Measurements from ENCODE around the gene TPM2.

TPM2 gene

DNA sequence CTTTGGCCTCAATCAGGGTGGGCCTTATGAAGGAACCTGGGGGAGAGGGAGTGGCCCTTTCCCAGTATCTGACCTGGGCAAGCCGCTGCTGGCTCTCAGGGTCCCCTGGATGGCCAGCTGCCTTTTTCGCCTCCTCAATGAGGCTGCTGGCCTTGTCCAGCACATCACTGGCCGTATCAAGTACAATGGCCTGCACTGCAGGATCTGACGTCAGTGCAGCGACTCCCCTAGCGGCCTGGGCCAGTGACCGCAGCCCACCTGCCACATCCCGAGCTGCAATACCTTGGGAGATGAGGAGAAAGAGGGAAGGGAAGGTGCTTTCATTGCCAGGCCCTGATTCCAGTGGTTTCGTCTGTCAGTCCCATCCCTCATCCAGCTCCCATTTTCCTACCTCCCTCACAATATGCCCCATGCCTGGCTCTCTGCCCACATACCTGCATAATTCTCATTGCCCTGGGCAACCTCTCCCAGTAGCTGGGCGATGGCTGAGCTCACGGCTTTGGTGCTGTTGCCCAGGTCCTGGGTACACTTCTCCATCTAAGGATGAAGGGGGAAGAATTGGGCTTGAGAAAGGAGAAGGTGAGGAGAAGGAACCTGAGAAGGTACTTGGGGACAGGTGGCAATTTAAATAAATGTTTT, 23.2 kb upstream of the TPM2 start:
- CTCF ChIA-PET = interaction anchor here (1.1 to 34.3 kb wide), 4 partner anchors 5 to 109 kb away, joined by 4 to 816 read pairs (median 410); partner anchors contain the start of genes CREB3, TLN1 and TPM2
- no peak overlapping the region for H3K4me3 ChIP-seq (ENCODE audit: low read depth, low read length)
- TF ChIP-seq, protein P1, sequence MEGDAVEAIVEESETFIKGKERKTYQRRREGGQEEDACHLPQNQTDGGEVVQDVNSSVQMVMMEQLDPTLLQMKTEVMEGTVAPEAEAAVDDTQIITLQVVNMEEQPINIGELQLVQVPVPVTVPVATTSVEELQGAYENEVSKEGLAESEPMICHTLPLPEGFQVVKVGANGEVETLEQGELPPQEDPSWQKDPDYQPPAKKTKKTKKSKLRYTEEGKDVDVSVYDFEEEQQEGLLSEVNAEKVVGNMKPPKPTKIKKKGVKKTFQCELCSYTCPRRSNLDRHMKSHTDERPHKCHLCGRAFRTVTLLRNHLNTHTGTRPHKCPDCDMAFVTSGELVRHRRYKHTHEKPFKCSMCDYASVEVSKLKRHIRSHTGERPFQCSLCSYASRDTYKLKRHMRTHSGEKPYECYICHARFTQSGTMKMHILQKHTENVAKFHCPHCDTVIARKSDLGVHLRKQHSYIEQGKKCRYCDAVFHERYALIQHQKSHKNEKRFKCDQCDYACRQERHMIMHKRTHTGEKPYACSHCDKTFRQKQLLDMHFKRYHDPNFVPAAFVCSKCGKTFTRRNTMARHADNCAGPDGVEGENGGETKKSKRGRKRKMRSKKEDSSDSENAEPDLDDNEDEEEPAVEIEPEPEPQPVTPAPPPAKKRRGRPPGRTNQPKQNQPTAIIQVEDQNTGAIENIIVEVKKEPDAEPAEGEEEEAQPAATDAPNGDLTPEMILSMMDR (IDR thresholded peaks at IDR 0.05; ENCODE audit: insufficient read depth, low read length, missing control alignments) = no peak
- no peak for DNase-seq (ENCODE audit: low read depth, low spot score)
- POLR2A ChIA-PET = interaction anchor here (0.6 to 3.0 kb wide), 5 partner anchors 9 to 20 kb away, joined by 3 to 12 read pairs (median 4); partner anchors contain the start of genes CREB3 and TLN1

DNA sequence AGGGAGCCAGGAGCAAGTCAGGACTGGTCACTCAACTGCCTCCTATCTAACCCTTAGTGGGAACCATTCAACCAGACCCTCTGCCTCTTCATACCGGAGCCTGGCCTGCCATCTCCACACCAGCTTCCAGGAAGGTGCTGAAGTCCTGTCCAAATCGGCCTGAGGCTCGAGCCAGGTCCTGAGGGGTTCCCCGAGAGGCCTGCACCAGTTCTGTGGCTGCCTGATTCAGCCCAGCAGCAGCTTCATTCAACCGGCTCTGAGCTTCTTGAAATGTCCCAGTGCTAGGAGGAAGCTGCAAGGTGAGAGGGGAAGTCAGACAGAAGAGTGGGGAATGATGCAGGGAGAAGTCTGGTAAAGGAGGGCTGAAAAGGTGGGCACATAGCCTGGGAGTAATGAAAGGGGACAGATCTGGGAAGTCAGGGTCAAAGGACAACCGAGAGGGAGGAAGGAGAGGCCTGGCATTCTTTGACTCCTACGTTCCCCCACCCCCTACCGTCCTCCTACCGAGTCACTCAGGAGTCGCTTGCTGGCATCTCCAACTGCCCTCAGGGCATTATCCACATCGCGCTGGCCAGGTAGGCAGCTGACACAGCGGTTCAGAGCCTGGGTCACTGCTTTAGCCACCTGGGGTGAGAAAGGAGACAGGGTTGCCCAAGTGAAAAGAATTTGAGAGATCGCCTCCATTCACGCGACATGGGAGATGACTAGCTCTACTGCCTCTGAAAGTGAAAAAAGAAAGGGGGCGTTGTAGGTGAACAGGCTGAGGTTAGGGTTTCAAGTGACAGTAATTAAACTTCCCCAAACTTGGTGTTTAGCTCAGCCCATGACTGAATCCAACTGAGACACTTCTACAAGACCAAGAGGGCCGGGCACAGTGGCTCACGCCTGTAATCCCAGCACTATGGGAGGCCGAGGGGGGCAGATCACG, 22.0 kb upstream of the TPM2 start:
- TF ChIP-seq, protein P1 (IDR thresholded peaks at IDR 0.05; ENCODE audit: insufficient read depth, low read length, missing control alignments) = no peak
- POLR2A ChIA-PET = interaction anchor here (0.7 to 3.0 kb wide), 7 partner anchors 10 to 22 kb away, joined by 3 to 16 read pairs (median 5); partner anchors contain the start of genes CREB3, TLN1 and TPM2
- CTCF ChIA-PET = interaction anchor here (1.1 to 34.3 kb wide), 4 partner anchors 6 to 108 kb away, joined by 4 to 816 read pairs (median 410); partner anchors contain the start of genes CREB3, TLN1 and TPM2
- no peak for DNase-seq (ENCODE audit: low read depth, low spot score)
- no peak overlapping the region for H3K4me3 ChIP-seq (ENCODE audit: low read depth, low read length)

DNA sequence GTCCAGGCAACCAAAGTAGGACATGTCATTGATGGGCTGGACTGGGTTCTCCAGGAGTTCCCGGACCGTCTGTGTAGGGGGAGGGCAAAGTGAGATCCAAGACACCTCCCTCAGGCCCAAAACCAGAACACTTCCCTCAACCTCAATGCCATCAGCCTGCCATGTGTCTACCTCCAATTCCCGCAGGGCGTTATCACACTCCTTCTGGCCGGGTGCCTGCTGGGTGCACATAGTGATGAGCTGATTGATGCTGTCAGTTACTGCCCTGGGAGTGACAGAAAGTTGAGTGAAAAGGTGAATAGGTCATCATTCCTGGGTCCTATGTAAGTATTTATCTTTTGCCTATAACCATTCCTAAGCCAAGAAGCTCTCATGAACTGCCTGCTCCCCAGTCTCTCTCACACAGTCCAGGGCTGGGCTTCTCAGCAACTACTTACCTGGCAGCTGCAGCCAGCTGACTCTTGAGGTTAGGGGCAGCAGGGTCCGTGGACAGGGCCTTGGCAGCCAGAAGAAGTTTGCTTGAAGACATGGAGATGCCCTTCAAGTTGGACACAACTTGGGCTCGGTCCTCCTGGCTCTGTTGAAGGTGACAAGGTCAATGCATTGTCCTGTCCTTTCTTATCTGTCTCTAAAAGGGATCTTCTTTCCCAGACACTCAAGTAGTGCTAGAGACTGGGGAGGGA, 21.2 kb upstream of the TPM2 start:
- no peak overlapping the region for H3K4me3 ChIP-seq (ENCODE audit: low read depth, low read length)
- DNase-seq (ENCODE audit: low read depth, low spot score) = no peak
- ChIA-PET POLR2A (interaction anchor here (0.7 to 3.0 kb wide), 4 partner anchors 10 to 21 kb away, joined by 3 to 16 read pairs (median 6); partner anchors contain the start of gene TPM2), CTCF (interaction anchor here (31.2 to 34.3 kb wide), 2 partner anchors 7 to 8 kb away, joined by 816 read pairs; partner anchors contain the start of genes CREB3, TLN1 and TPM2)
- TF ChIP-seq, protein P1 (IDR thresholded peaks at IDR 0.05; ENCODE audit: insufficient read depth, low read length, missing control alignments) = no peak

DNA sequence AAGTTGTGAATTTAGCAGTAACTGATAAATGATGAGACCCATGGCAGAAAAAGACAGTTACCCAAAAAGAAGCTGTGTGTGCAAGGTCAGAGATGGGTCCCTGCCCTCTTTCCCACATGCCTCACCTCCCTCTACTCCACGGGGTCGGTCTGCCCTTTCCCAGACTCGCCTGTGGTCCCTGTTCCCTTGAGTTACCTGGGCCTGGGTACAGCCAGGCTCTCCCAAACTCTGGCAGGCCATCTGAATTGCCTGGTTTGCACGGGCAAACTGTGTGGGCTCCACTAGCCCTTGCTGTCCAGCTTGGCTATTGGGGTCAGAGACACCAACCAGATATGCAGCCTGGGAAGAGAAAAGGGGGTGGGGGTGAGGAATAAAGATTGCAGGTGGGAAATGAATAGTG, 18.4 kb upstream of the TPM2 start:
- H3K4me3 ChIP-seq (ENCODE audit: low read depth, low read length) = no peak overlapping the region
- TF ChIP-seq, protein P1 (IDR thresholded peaks at IDR 0.05; ENCODE audit: insufficient read depth, low read length, missing control alignments) = no peak
- DNase-seq (ENCODE audit: low read depth, low spot score) = no peak
- POLR2A ChIA-PET = interaction anchor here (3.2 to 4.0 kb wide), 2 partner anchors 13 to 21 kb away, joined by 21 to 27 read pairs; no protein-coding TSS in a partner anchor
- CTCF ChIA-PET = interaction anchor here (2.1 to 34.3 kb wide), 3 partner anchors 5 to 47 kb away, joined by 7 to 816 read pairs (median 816); partner anchors contain the start of genes CREB3, TLN1 and TPM2

DNA sequence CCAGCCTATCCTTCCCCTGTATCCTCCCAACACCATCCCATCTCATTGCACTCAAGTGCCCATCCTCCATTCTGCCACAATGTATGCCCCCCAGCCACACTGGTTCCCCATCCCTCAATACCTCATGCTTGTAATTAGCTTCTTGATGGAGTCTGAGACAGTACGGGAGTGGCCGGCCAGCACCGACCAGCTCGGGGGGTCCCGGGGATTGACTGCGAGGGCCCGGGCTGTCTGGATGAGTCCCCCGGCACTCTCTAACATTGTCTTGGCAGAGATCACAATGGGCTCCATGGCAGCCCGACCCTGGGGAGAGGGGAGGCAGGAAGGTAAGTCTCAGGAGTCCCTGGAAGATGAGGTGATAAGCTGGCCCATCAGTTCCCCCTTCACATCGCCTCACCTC, 17.2 kb upstream of the TPM2 start:
- ChIA-PET CTCF (interaction anchor here (31.2 to 34.3 kb wide), 2 partner anchors 4 to 11 kb away, joined by 816 read pairs; partner anchors contain the start of genes CREB3, TLN1 and TPM2), POLR2A (interaction anchor here (0.5 to 4.0 kb wide), 3 partner anchors 9 to 22 kb away, joined by 3 to 27 read pairs (median 21); no protein-coding TSS in a partner anchor)
- DNase-seq (ENCODE audit: low read depth, low spot score) = no peak
- H3K4me3 ChIP-seq (ENCODE audit: low read depth, low read length) = no peak overlapping the region
- TF ChIP-seq, protein P1 (IDR thresholded peaks at IDR 0.05; ENCODE audit: insufficient read depth, low read length, missing control alignments) = no peak
